CD14-positive monocyte (primary cell): ENCODE data around the gene ADRM1. TPM values are rescaled to one million over a fixed set of nuclear protein-coding genes. Genes with fewer than 3 reads are reported as not detected.

Experiments used
- DNase-seq, 3 donors: peaks; one replicate each; pipeline ENCODE4 v3.0.0-alpha.2; 2011 to 2022
- H2AFZ ChIP-seq: 2 replicates; pipeline ENCODE4 v1.6.0; 2012; ENCODE audit warnings: mild to moderate bottlenecking, low read depth, low read length, inconsistent platforms; ENCODE audit not compliant: insufficient read depth, poor library complexity, severe bottlenecking
- H3K27ac ChIP-seq, 2 donors: 1 replicate in 1 of 2; 2 replicates in 1 of 2; pipeline ENCODE4 v1.5.1; 2012 to 2013; ENCODE audit warnings: low read length in 2 of 2, control low read depth in 1 of 2, inconsistent platforms in 1 of 2, low read depth in 1 of 2, mild to moderate bottlenecking in 1 of 2
- H3K27me3 ChIP-seq, 2 donors: one replicate each; pipeline versions ENCODE4 v1.6.0 to v1.6.1; 2011 to 2013; ENCODE audit warnings: low read length in 2 of 2; ENCODE audit not compliant: control insufficient read depth in 2 of 2, insufficient read depth in 2 of 2
- H3K36me3 ChIP-seq, 2 donors: replicated peaks in 1 of 2; 1 replicate in 1 of 2; 2 replicates in 1 of 2; pipeline versions ENCODE4 v1.5.1 to v1.6.1; 2012 to 2013; ENCODE audit warnings: low read length in 2 of 2, control low read depth in 1 of 2, inconsistent platforms in 1 of 2, mild to moderate bottlenecking in 1 of 2; ENCODE audit not compliant: insufficient read depth in 2 of 2, control insufficient read depth in 1 of 2
- H3K4me1 ChIP-seq, 2 donors: 1 replicate in 1 of 2; 2 replicates in 1 of 2; pipeline versions ENCODE4 v1.5.1 to v1.6.1; 2012 to 2013; ENCODE audit warnings: low read length in 2 of 2, control low read depth in 1 of 2, inconsistent platforms in 1 of 2, mild to moderate bottlenecking in 1 of 2, moderate library complexity in 1 of 2; ENCODE audit not compliant: insufficient read depth in 2 of 2, control insufficient read depth in 1 of 2
- H3K4me2 ChIP-seq: replicated peaks from 2 replicates; pipeline ENCODE3; 2012; ENCODE audit warnings: low read length, moderate library complexity, mild to moderate bottlenecking; ENCODE audit not compliant: poor library complexity, severe bottlenecking; ENCODE audit errors: extremely low read depth
- H3K4me3 ChIP-seq, 3 experiments: fragments of 200-600 bp in 1 of 3; sonication (generic) in 1 of 3; replicated peaks in 1 of 3; 1 replicate in 2 of 3; 2 replicates in 1 of 3; pipeline ENCODE4 v1.5.1; 2011 to 2013; ENCODE audit warnings: low read length in 3 of 3, mild to moderate bottlenecking in 3 of 3, control low read depth in 2 of 3, low read depth in 2 of 3, inconsistent platforms in 1 of 3, moderate library complexity in 1 of 3
- H3K79me2 ChIP-seq: 2 replicates; pipeline ENCODE4 v1.6.0; 2012; ENCODE audit warnings: mild to moderate bottlenecking, control low read depth, inconsistent platforms, low read length, moderate library complexity; ENCODE audit not compliant: insufficient read depth
- H3K9ac ChIP-seq: 2 replicates; pipeline ENCODE4 v1.6.0; 2017; ENCODE audit warnings: low read length, mild to moderate bottlenecking; ENCODE audit not compliant: insufficient read depth, poor library complexity, severe bottlenecking
- H3K9me3 ChIP-seq, 2 donors: replicated peaks in 1 of 2; 1 replicate in 1 of 2; 2 replicates in 1 of 2; pipeline versions ENCODE4 v1.5.1 to v1.6.1; 2012 to 2013; ENCODE audit warnings: low read length in 2 of 2, control low read depth in 1 of 2; ENCODE audit not compliant: control insufficient read depth in 1 of 2, insufficient read depth in 1 of 2
- H4K20me1 ChIP-seq: 2 replicates; pipeline ENCODE4 v1.6.0; 2012; ENCODE audit warnings: mild to moderate bottlenecking, low read length, control low read depth, moderate library complexity; ENCODE audit not compliant: insufficient read depth
- H3K27ac Mint-ChIP-seq, 7 donors: one replicate each; pipeline ENCODE4 v1.8.0; 2020; ENCODE audit warnings: mild to moderate bottlenecking in 7 of 7, mixed read lengths in 7 of 7, moderate library complexity in 6 of 7, inconsistent platforms in 2 of 7
- H3K27me3 Mint-ChIP-seq, 3 donors: one replicate each; pipeline ENCODE4 v1.8.0; 2021 to 2022; ENCODE audit warnings: low read depth in 3 of 3, mild to moderate bottlenecking in 3 of 3, mixed read lengths in 3 of 3, moderate library complexity in 3 of 3, inconsistent platforms in 1 of 3
- H3K36me3 Mint-ChIP-seq, 2 donors: one replicate each; pipeline ENCODE4 v1.8.0; 2020; ENCODE audit warnings: mixed read lengths in 2 of 2, inconsistent platforms in 1 of 2, mild to moderate bottlenecking in 1 of 2
- H3K4me1 Mint-ChIP-seq: one replicate; pipeline ENCODE4 v1.8.0; 2020; ENCODE audit warnings: mild to moderate bottlenecking, mixed read lengths
- H3K4me3 Mint-ChIP-seq, 2 donors: one replicate each; pipeline ENCODE4 v1.8.0; 2020; ENCODE audit warnings: mild to moderate bottlenecking in 2 of 2, mixed read lengths in 2 of 2, moderate library complexity in 1 of 2
- H3K9me3 Mint-ChIP-seq, 7 donors: one replicate each; pipeline ENCODE4 v1.8.0; 2020 to 2022; ENCODE audit warnings: mixed read lengths in 7 of 7, mild to moderate bottlenecking in 6 of 7, moderate library complexity in 6 of 7, inconsistent platforms in 2 of 7
- WGBS: methylation state at CpG from one replicate; pipeline ENCODE4 v1.1.5; 2013; ENCODE audit warnings: missing lambda C conversion rate; ENCODE audit not compliant: insufficient coverage; 5-methylcytosine and 5-hydroxymethylcytosine counted together
- intact Hi-C, 2 donors: fragments of 100-400 bp; cut with micrococcal nuclease; formaldehyde crosslinking; loops; one replicate each; pipeline versions ENCODE4 v1.15.0 to v1.15.1; 2023
- polyA plus RNA-seq, 3 donors: library from polyadenylated mRNA; depleted of rRNA in 1 of 3; unstranded in 2 of 3; stranded (reverse) in 1 of 3; fragments of 300-500 nt in 2 of 3; fragments of >200 nt in 1 of 3; fragmentation: Illumina TruSeq in 2 of 3; gene quantifications; 1 replicate in 2 of 3; 2 replicates in 1 of 3; pipeline ENCODE4 v1.2.3, GENCODE V29; 2012 to 2021
- TF ChIP-seq, protein P1 (sequence below): fragments of 200-600 bp; IDR thresholded peaks from one replicate; pipeline ENCODE4 v1.8.0; 2022; ENCODE audit warnings: antibody characterized with exemption, mild to moderate bottlenecking

Gene ADRM1
- polyA plus RNA-seq, 3 donors = 63.3 to 81.5 (median 72.5) TPM

DNA sequence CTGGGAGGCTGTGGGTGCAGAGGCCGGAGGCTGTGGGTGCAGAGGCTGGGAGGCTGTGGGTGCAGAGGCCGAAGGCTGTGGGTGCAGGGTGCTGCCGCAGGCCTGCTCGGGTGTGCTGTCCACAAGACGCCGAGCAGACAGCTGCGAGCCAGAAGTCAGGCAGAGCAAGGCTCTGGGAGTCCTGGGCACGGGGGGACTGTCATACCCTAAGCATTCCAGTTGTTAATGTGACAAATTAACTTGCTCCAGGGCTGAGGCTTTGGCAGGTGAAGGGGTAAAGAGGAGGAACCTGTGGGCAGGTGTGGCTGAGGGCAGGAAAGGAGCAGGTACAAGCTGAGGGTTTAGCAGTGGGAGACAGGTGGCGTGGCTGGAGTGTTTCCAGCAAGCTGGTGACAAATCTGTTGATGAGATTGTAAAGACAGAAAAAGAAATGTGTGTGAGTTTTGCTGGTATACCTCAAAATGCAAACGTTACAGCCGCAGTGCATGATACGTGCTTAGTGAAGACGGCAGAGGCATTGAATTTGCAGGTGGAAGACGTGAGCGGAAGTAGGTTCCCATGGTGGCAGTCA is 14.2 kb upstream of the ADRM1 start:
- H3K27me3 Mint-ChIP-seq = no peaks in the 10 kb centered on the region
- H2AFZ ChIP-seq = no peak overlapping the region
- no peaks in the 10 kb centered on the region for H3K79me2 ChIP-seq
- no peaks in the 10 kb centered on the region for H3K4me1 Mint-ChIP-seq
- no peaks in the 10 kb centered on the region for H3K9me3 ChIP-seq
- peaks cover 70 to 93% of the 10 kb centered on the region in 2 donors for H3K36me3 ChIP-seq
- no peak overlapping the region for H3K27ac Mint-ChIP-seq
- H3K27me3 ChIP-seq = no peaks in the 10 kb centered on the region
- no peak overlapping the region for H3K9ac ChIP-seq
- intact Hi-C loops = no loop called here
- H3K4me3 Mint-ChIP-seq = no peak overlapping the region
- H3K4me3 ChIP-seq = no peak overlapping the region
- no peak overlapping the region for H3K27ac ChIP-seq
- 96% methylated on average over 15 of the region's 15 CpGs for WGBS
- no peaks in the 10 kb centered on the region for H3K4me1 ChIP-seq
- peaks cover 0 to 3% (median 0%) of the 10 kb centered on the region in 7 donors for H3K9me3 Mint-ChIP-seq
- no peak for DNase-seq
- no peaks in the 10 kb centered on the region for H4K20me1 ChIP-seq
- no peak overlapping the region for H3K4me2 ChIP-seq
- TF ChIP-seq, protein P1, sequence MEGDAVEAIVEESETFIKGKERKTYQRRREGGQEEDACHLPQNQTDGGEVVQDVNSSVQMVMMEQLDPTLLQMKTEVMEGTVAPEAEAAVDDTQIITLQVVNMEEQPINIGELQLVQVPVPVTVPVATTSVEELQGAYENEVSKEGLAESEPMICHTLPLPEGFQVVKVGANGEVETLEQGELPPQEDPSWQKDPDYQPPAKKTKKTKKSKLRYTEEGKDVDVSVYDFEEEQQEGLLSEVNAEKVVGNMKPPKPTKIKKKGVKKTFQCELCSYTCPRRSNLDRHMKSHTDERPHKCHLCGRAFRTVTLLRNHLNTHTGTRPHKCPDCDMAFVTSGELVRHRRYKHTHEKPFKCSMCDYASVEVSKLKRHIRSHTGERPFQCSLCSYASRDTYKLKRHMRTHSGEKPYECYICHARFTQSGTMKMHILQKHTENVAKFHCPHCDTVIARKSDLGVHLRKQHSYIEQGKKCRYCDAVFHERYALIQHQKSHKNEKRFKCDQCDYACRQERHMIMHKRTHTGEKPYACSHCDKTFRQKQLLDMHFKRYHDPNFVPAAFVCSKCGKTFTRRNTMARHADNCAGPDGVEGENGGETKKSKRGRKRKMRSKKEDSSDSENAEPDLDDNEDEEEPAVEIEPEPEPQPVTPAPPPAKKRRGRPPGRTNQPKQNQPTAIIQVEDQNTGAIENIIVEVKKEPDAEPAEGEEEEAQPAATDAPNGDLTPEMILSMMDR = no peak
- H3K36me3 Mint-ChIP-seq = peaks cover 63 to 84% of the 10 kb centered on the region in 2 donors

GRCh38 chr20:62289131-62289530 is 13.7 kb upstream of the ADRM1 start:
- Mint-ChIP-seq H3K9me3 (peaks cover 0 to 3% (median 0%) of the 10 kb centered on the region in 7 donors), H3K4me1 (no peaks in the 10 kb centered on the region), H3K4me3 (no peak overlapping the region), H3K27me3 (no peaks in the 10 kb centered on the region), H3K36me3 (peaks cover 63 to 84% of the 10 kb centered on the region in 2 donors), H3K27ac (peak overlapping the region in 1 of 7 donors; percentile 33)
- H4K20me1 ChIP-seq = no peaks in the 10 kb centered on the region
- H3K79me2 ChIP-seq = no peaks in the 10 kb centered on the region
- no peaks in the 10 kb centered on the region for H3K27me3 ChIP-seq
- H3K9me3 ChIP-seq = no peaks in the 10 kb centered on the region
- H3K4me1 ChIP-seq = no peaks in the 10 kb centered on the region
- no peak overlapping the region for H3K9ac ChIP-seq
- TF ChIP-seq, protein P1 = no peak
- intact Hi-C loops = no loop called here
- peaks cover 70 to 93% of the 10 kb centered on the region in 2 donors for H3K36me3 ChIP-seq
- H3K4me3 ChIP-seq = no peak overlapping the region
- no peak overlapping the region for H3K27ac ChIP-seq
- DNase-seq = no peak
- H3K4me2 ChIP-seq = no peak overlapping the region
- WGBS = 93% methylated on average over 9 of the region's 14 CpGs
- no peak overlapping the region for H2AFZ ChIP-seq
